Fibroblast of peridontal ligament (primary cell): ENCODE results near the gene DSCAM.

Experiments
- DNase-seq: peaks from one replicate; pipeline ENCODE4 v3.0.0-alpha.2; 2010; ENCODE audit errors: extremely low read depth

Gene DSCAM

DNA sequence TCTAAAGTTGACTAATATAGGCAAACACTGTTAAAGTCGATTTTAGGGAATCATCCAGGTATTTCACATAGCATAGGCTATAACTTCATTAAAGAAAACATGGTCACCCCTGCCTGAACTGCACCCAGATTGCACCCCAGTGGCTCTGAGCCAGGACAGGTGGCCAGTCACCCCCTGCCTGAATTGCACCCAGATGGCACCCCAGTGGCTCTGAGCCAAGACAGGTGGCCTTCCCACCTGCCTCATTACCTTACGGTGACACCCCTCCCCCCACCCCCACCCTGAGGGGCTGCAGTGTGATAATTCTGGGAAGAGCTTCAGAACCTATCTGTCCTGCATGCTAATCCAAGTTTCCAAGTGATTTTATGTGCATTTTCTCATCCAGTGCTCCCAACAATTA is 78.9 kb downstream of the DSCAM start:
- no peak for DNase-seq

DNA sequence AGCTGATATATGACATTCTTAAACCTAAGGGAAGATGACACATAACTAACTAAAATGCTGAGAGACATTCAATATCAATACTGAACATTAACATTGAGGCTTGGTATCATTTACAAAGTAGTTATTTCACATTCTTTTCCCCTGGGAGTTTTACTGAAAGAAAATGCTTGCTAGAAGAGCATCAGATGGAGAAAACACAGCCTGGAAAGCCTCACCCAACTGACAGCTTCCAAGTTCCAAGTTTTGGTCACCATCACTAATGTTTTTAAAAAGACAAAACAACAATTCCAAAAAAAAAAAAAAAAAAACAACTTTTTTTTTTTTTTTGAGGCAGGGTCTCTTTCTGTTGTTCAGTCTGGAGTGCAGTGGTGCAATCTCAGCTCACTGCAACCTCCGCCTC is 80.6 kb downstream of the DSCAM start:
- no peak for DNase-seq

DNA sequence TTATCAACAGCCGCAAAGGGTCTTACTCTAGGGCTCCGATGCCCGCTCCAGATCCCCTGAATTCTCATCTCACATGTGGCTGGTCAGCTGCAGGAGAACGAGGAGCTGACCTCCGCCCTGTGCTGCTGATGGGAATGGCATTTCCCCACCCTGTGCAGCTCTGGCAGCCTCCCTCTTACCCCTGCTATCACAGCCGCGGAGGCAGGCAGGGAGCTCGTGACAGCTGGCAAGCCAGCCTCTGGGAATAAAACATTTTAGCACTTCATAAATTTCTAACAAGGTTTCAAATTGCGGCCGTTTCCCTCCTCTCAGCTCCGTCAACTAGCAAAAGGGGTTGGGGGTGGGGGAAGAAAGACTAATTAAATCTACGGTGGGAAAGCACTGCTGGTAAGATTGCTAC is 81.1 kb downstream of the DSCAM start:
- DNase-seq = no peak

DNA sequence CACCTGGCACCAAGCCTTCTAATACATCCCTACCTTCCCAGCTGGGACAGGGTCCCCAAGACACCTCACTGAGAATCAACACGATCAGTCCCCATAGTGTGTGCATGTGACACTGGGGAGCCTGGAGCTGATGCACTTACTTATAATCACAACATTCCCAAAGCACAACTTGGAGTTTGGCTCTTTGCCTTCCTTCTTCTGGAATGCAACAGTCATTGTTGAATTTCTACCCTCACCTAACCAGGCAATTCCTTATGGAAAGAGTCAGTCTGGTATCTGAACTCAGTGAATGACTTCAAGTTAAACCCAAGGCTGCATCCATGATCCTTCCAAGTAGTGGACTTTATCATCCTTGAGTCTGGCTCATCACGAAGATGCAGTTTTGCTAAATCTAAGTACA is 86.1 kb downstream of the DSCAM start:
- peak; percentile 1 for DNase-seq

- no peak for DNase-seq
Measured at GRCh38 chr21:40759061-40759460, 87.9 kb downstream of the DSCAM start.

DNA sequence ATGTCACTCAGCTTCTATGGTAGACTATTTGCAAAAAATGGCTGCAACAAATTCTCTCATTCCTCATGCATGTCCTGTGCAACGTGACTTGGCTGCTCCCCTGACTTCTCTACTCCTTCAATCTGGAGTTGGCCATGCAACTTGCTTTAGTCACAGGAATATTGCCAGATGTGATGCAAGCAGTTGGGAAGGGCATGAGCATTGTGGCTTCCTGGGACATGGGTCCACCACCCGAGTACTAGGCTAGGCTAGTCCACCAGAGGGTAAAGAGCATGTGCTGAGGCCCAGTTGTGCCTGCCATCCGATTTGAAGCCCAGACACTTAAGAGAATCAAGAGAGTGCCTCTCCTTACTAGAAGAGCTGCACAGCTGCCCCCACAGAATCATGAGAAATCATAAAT is 89.6 kb downstream of the DSCAM start:
- DNase-seq = no peak

DNA sequence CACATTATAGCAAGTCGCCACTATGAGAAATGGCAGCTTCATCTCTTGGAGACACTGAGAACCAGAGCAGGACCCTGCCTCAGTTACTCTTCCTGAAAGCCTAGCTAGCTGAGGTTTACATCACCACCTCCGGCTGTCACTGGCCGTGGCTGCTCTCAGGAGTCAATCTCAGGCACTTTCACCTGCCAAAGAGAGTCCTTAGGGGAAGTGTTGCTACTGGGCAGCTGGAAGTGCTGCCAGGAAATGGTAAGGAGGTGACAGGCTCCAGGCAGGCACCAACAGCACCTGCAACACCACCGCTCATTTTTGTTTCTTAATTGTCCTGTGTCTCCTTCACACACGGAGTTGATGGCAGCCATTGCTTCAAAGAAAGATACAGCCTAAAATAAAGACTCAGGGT is 92.5 kb downstream of the DSCAM start:
- no peak for DNase-seq

GRCh38 chr21:40753756-40754155 is 93.2 kb downstream of the DSCAM start:
- no peak for DNase-seq

- DNase-seq = no peak
Measured at GRCh38 chr21:40752125-40752524, 94.8 kb downstream of the DSCAM start.

- DNase-seq = no peak
Measured at GRCh38 chr21:40751221-40751620, 95.7 kb downstream of the DSCAM start.

- DNase-seq = no peak
Measured at GRCh38 chr21:40736145-40736544, 110.8 kb downstream of the DSCAM start.

GRCh38 chr21:40733024-40733397 is 113.9 kb downstream of the DSCAM start:
- DNase-seq = no peak

DNA sequence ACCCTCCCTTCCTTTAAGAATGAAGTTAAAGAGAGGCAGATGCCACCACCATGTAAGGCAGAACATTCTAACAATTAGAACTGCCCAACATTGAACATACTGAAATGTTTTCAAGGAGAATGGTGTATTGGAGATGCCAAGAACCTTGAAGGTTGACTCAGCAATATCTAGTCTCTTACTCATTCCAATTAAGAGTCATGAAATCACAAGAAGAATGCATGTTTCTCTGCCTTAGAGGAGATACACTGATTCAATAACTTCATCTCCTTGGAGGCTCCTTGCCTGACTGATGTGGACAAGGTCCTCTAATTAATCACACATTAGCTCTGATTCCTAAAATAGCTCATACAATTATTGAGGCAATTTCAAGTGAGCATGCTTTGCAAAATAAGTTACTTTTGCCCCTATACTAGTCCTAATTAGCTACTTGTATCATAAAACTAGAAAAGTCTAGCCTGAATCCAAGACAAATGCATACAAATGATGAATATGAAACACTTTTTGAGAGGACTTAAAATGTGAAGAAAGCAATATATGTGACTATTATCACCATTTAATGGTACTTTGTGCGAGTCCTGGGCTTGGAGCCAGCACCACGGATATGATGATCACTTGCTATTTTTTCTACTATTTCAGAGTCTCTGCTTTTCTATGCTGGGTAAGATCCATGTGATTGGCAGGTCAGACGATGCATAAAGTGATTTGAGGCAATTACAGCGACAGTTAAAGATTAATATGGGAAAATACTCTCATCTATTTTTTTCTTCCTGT is 114.5 kb downstream of the DSCAM start:
- peak; percentile 30 for DNase-seq

- DNase-seq = no peak
Measured at GRCh38 chr21:40731206-40731605, 115.8 kb downstream of the DSCAM start.

- no peak for DNase-seq
Measured at GRCh38 chr21:40730426-40730800, 116.5 kb downstream of the DSCAM start.

GRCh38 chr21:40729761-40730425 is 117.1 kb downstream of the DSCAM start:
- DNase-seq = no peak

- DNase-seq = no peak
Measured at GRCh38 chr21:40723966-40724365, 123.0 kb downstream of the DSCAM start.

- no peak for DNase-seq
Measured at GRCh38 chr21:40723317-40723716, 123.6 kb downstream of the DSCAM start.

DNA sequence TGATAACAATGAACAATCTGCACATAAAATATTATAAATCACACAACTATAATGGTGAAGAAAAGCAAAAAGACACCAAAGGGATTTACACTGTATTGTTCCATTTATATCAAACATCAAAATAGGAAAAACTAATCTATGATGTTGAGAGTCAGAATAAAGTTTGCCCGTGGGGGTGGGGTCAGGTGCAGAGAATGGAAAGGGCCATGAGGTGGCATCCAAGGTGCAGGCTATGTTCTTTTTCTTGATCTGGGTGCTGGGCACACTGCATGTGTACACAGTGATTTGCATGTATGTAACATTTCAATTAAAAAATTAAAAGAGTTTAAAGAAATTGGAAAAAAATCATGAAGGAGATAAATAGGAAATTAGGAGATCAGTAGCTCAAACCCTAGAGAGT is 127.3 kb downstream of the DSCAM start:
- no peak for DNase-seq

GRCh38 chr21:40717028-40717427 is 129.9 kb downstream of the DSCAM start:
- DNase-seq = no peak

DNA sequence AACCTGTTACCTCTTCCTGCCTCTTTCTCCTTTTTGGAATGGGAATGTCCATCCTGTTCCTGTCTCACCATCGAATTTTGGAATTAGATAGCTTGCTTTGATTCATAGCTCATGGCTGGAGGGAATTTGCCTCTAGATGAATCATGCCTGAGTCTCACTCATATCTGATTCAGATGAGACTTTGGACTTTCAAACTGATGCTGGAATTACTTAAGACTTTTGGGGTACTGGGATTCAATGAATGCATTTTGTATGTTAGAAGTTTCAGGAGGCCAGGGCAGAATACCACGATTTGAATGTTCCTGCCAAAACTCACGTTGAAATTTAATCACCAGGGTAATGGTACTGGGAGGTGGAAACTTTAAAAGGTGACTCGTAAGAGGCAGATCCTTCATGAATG is 132.4 kb downstream of the DSCAM start:
- no peak for DNase-seq

GRCh38 chr21:40707656-40708244 is 139.2 kb downstream of the DSCAM start:
- DNase-seq = no peak
